ENCODE results near the gene OR10H2.

DNA sequence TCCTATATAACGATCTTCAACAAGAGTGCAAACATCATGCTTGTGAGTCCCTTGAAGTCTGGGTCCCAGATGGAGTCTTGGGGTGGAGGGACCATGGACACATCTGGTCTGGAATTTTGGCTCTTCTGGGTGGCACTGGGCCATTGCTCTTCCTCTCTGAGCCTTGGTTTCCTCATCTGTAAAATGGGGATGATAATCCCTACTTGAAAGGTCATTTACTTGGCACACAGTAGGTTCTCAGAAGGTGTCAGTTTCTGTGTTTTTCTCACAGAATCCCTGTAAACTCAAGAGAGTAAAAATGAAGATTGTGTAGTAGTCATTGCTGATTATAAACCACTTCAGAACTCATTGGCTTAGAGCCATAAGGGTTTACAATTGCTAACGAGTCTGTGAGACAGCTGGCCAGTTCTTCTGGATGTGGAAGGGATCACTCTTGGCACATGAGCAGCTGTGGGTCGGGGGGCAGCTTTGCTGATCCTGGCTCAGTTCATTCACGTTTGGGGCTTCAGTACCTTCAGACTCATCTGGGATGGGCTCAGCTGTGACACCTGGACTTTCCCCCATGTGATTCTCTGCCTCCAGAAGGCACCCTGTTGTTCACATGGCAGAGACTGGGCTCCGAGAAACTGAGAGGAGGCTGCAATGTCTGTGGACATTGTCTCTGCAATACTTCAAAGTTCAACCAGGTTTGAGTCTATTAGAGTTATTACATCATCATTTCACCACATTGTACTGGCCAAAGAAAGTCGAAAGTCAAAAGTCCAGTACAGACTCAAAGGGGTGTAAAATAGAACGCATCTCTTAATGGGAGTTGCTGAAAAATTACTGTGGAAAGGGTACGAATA lies 47.1 kb upstream of the OR10H2 start:
- TF ChIP-seq POLR2A (IDR thresholded peaks at IDR 0.05; ENCODE audit: low read length): no peak
- no peak for TF ChIP-seq GATA1 (IDR thresholded peaks at IDR 0.05; ENCODE audit: low read depth, low read length)

Data from erythroblast (primary cell).